OCI-LY7 (cell line): ENCODE data around the gene IL1RL2. TPM values are rescaled to one million over a fixed set of nuclear protein-coding genes. Genes with fewer than 3 reads are reported as not detected.

Experiments used
- BruUV-seq: library from RNA; stranded (reverse); fragments of 400-500 nt; replicated peaks from 2 replicates; lab custom pipeline; 2021; lab: Mats Ljungman, UMichigan
- CTCF ChIA-PET: fragments of 300-600 bp; sonication (Branson Sonifier 250); formaldehyde crosslinking; loops from one replicate; lab custom pipeline; 2022; ENCODE audit warnings: antibody characterized with exemption; ENCODE audit not compliant: unreplicated experiment; lab: Charles Lee
- POLR2A ChIA-PET: fragments of 300-600 bp; sonication (Branson Sonifier 250); formaldehyde crosslinking; loops from one replicate; lab custom pipeline; 2022; ENCODE audit warnings: antibody characterized with exemption; lab: Charles Lee
- DNase-seq: peaks from one replicate; pipeline ENCODE4 v3.0.0-alpha.2; 2015; ENCODE audit warnings: low spot score
- H2AFZ ChIP-seq: fragments of 200-600 bp; sonication (generic), shearing (Covaris generic); 2 replicates; pipeline ENCODE4 v1.6.1; 2014; ENCODE audit warnings: mild to moderate bottlenecking, antibody characterized with exemption, low read length, moderate library complexity
- H3K27ac ChIP-seq: fragments of 200-600 bp; sonication (generic); 2 replicates; pipeline ENCODE4 v1.5.1; 2014; ENCODE audit warnings: mixed run types, low read depth, mild to moderate bottlenecking, moderate library complexity, low read length, inconsistent platforms; ENCODE audit not compliant: poor library complexity, severe bottlenecking
- H3K36me3 ChIP-seq: fragments of 200-600 bp; sonication (generic); 2 replicates; pipeline ENCODE4 v1.6.1; 2014; ENCODE audit warnings: mild to moderate bottlenecking, antibody characterized with exemption, low read length, moderate library complexity, mixed read lengths; ENCODE audit not compliant: insufficient read depth
- H3K4me1 ChIP-seq: fragments of 200-600 bp; sonication (generic); 2 replicates; pipeline ENCODE4 v1.5.1; 2014; ENCODE audit warnings: mild to moderate bottlenecking, low read length; ENCODE audit not compliant: insufficient read depth, poor library complexity, severe bottlenecking
- H3K4me2 ChIP-seq: fragments of 200-600 bp; sonication (generic); 2 replicates; pipeline ENCODE4 v1.6.1; 2014; ENCODE audit warnings: mild to moderate bottlenecking, low read length
- H3K4me3 ChIP-seq: fragments of 200-600 bp; sonication (generic); 2 replicates; pipeline ENCODE4 v1.5.1; 2014; ENCODE audit warnings: mild to moderate bottlenecking, low read depth, low read length; ENCODE audit not compliant: poor library complexity, severe bottlenecking
- H3K79me2 ChIP-seq: fragments of 200-600 bp; sonication (generic); 2 replicates; pipeline ENCODE4 v1.6.1; 2016; ENCODE audit warnings: low read depth, mild to moderate bottlenecking, low read length, moderate library complexity, mixed read lengths; ENCODE audit not compliant: insufficient read depth
- H3K9me2 ChIP-seq: fragments of 200-600 bp; sonication (generic); 2 replicates; pipeline ENCODE4 v1.6.1; 2016; ENCODE audit warnings: mild to moderate bottlenecking, low read length, mixed read lengths; ENCODE audit not compliant: insufficient read depth
- H3K9me3 ChIP-seq: fragments of 200-600 bp; sonication (generic); 2 replicates; pipeline ENCODE4 v1.6.1; 2014; ENCODE audit warnings: mild to moderate bottlenecking, mixed run types, low read length, mixed read lengths
- H4K20me1 ChIP-seq: fragments of 200-600 bp; sonication (generic); 2 replicates; pipeline ENCODE4 v1.6.1; 2014; ENCODE audit warnings: mild to moderate bottlenecking, antibody characterized with exemption, low read length, moderate library complexity, mixed read lengths; ENCODE audit not compliant: insufficient read depth
- EZH2phosphoT487 ChIP-seq: fragments of 200-600 bp; sonication (generic); IDR thresholded peaks from 2 replicates; pipeline ENCODE4 v1.6.1; 2018; ENCODE audit warnings: low read depth, borderline replicate concordance, mild to moderate bottlenecking, mixed run types, antibody characterized with exemption, low read length, moderate library complexity, mixed read lengths
- intact Hi-C: fragments of 100-400 bp; cut with micrococcal nuclease; formaldehyde crosslinking; loops from one replicate; pipeline ENCODE4 v1.10.0; 2022; ENCODE audit not compliant: unreplicated experiment
- total RNA-seq, 2 experiments: library from RNA; depleted of rRNA in 1 of 2; stranded (reverse); fragments of >200 nt in 1 of 2; shearing (Covaris generic) in 1 of 2; gene quantifications; 2 replicates each; pipeline ENCODE4 v1.2.3, GENCODE V29; 2014 to 2022
- TF ChIP-seq, protein P1 (sequence below): fragments of 200-600 bp; sonication (generic); conservative IDR thresholded peaks from 2 replicates; pipeline ENCODE4 v1.5.1; 2014; ENCODE audit warnings: mild to moderate bottlenecking, antibody characterized with exemption, low read length, moderate library complexity, mixed read lengths

IL1RL2 gene
- total RNA-seq, 2 experiments from 2014 or later: not detected

DNA sequence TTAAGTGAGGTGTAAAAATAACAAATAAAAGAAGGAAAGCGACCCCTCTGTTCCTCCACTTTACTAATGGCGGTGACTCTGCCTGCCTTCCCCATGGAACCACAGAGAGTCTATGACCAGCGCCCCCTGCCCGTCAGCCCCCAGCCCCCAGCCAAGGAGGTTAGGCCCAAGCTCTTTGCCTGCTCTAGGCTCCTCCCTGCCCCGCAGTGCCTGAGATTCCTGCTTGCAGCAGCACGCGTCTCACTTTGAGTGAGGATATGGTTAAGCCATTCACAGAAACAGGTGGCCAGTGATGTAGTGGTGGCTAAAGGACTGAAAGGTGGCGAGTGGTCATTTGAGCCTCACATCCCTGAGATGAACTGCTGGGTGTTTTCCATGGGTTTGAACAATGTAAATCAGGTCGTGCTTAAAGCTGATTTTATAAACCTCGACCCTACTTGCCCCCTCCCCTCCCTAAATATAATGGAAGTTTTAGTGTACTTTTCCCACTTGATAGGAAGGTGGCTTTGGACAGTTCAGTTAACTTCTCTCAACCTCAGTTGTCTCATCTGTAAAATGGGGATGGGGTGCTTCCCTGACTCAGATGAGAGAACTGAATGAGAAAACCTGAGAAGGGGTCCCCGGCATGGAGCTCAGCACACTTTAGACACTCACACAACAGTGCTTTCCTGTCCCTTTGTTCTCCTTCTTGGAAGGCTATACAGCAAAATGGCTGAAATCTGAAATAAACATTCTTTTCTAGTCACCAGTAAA is 46.5 kb downstream of the IL1RL2 start:
- no peak for TF ChIP-seq EZH2phosphoT487
- TF ChIP-seq, protein P1, sequence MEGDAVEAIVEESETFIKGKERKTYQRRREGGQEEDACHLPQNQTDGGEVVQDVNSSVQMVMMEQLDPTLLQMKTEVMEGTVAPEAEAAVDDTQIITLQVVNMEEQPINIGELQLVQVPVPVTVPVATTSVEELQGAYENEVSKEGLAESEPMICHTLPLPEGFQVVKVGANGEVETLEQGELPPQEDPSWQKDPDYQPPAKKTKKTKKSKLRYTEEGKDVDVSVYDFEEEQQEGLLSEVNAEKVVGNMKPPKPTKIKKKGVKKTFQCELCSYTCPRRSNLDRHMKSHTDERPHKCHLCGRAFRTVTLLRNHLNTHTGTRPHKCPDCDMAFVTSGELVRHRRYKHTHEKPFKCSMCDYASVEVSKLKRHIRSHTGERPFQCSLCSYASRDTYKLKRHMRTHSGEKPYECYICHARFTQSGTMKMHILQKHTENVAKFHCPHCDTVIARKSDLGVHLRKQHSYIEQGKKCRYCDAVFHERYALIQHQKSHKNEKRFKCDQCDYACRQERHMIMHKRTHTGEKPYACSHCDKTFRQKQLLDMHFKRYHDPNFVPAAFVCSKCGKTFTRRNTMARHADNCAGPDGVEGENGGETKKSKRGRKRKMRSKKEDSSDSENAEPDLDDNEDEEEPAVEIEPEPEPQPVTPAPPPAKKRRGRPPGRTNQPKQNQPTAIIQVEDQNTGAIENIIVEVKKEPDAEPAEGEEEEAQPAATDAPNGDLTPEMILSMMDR: no peak
- H3K4me2 ChIP-seq: no peak overlapping the region
- H3K9me3 ChIP-seq: no peaks in the 10 kb centered on the region
- H3K27ac ChIP-seq: no peak overlapping the region
- no peaks in the 10 kb centered on the region for H4K20me1 ChIP-seq
- H3K36me3 ChIP-seq: no peaks in the 10 kb centered on the region
- ChIA-PET POLR2A (interaction anchor here (0.7 kb wide), 1 partner anchor 1168 kb away, joined by 3 read pairs; no protein-coding TSS in a partner anchor), CTCF (no interaction called here)
- H3K4me1 ChIP-seq: no peaks in the 10 kb centered on the region
- no peak for DNase-seq
- H3K4me3 ChIP-seq: no peak overlapping the region
- H3K9me2 ChIP-seq: no peaks in the 10 kb centered on the region
- no peak overlapping the region for H2AFZ ChIP-seq
- no peaks in the 10 kb centered on the region for H3K79me2 ChIP-seq
- no TSS peak for BruUV-seq
- intact Hi-C loops: no loop called here

DNA sequence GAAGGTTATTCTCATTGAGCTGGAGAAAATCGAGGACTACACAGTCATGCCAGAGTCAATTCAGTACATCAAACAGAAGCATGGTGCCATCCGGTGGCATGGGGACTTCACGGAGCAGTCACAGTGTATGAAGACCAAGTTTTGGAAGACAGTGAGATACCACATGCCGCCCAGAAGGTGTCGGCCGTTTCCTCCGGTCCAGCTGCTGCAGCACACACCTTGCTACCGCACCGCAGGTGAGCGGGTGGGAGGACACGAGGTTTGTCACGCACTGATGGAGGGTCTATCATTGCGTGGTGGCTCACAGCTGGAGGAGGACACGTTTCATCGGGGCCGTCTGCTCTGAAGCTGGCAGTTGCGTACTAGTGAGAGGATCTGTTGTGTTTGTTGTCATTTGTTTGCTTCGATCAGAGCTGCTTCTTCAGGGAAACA is 48.2 kb downstream of the IL1RL2 start:
- CTCF ChIA-PET: no interaction called here
- no peaks in the 10 kb centered on the region for H4K20me1 ChIP-seq
- H3K79me2 ChIP-seq: no peaks in the 10 kb centered on the region
- H3K9me2 ChIP-seq: no peaks in the 10 kb centered on the region
- intact Hi-C loops: no loop called here
- H3K4me3 ChIP-seq: no peak overlapping the region
- POLR2A ChIA-PET: no interaction called here
- no peak for DNase-seq
- no peak overlapping the region for H3K4me2 ChIP-seq
- H3K4me1 ChIP-seq: no peaks in the 10 kb centered on the region
- TF ChIP-seq, protein P1: no peak
- no peak for TF ChIP-seq EZH2phosphoT487
- H2AFZ ChIP-seq: no peak overlapping the region
- H3K27ac ChIP-seq: no peak overlapping the region
- H3K36me3 ChIP-seq: no peaks in the 10 kb centered on the region
- no peaks in the 10 kb centered on the region for H3K9me3 ChIP-seq
- no TSS peak for BruUV-seq

DNA sequence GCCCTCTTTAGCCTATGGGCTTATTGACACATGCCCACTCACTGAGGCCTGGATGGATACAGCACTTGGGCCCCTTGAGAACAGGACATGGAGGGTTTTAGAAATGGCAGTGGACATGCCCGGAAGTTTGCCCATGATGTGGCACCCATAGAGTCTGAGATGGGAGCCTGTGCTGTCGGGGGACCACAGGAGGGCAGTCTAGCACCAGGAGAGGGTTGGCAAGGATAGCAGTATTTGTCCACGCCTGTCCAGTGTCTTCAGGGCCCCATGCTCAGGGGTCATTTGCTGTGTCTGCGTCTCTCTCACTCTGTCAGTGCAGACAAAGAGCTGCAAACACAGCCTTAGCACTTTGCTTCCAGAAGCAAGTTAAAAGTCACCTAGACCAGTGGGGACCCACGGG is 48.7 kb downstream of the IL1RL2 start:
- H3K36me3 ChIP-seq: no peaks in the 10 kb centered on the region
- H3K27ac ChIP-seq: no peak overlapping the region
- H3K9me3 ChIP-seq: no peaks in the 10 kb centered on the region
- no peak overlapping the region for H2AFZ ChIP-seq
- H3K9me2 ChIP-seq: no peaks in the 10 kb centered on the region
- intact Hi-C loops: no loop called here
- ChIA-PET POLR2A (no interaction called here), CTCF (no interaction called here)
- BruUV-seq: no TSS peak
- no peak for DNase-seq
- TF ChIP-seq EZH2phosphoT487: no peak
- TF ChIP-seq, protein P1: no peak
- H4K20me1 ChIP-seq: no peaks in the 10 kb centered on the region
- H3K4me2 ChIP-seq: no peak overlapping the region
- H3K4me1 ChIP-seq: peaks cover 3% of the 10 kb centered on the region
- no peaks in the 10 kb centered on the region for H3K79me2 ChIP-seq
- H3K4me3 ChIP-seq: no peak overlapping the region
